GM21737 (cell line): ENCODE measurements around the gene PPP1R26.
"Not testable (repeated sequence)": the region's sequence is repeated elsewhere in the genome, so short reads cannot be mapped to it uniquely, and the experiment has no call there.

ENCODE experiments used
- ATAC-seq: cut with Tn5 transposase; IDR thresholded peaks from one replicate; pipeline ENCODE4 v1.9.1; 2021; ENCODE audit warnings: mild to moderate bottlenecking, moderate library complexity; ENCODE audit not compliant: unreplicated experiment

The PPP1R26 gene

DNA sequence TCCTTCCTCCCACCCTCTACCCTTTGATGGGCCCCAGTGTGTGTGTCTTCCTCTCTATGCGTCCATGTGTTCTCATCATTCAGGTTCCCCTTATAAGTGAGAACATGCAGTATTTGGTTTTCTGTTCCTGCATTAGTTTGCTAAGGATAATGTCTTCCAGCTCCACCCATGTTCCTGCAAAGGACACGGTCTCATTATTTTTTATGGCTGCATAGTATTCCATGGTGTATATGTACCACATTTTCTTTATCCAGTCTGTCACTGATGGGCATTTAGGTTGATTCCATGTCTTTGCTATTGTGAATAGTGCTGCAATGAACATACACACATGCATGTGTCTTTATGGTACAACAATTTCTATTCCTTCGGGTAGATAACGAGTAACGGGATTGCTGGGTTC lies 21.1 kb upstream of the PPP1R26 start:
- ATAC-seq = not testable (repeated sequence)

DNA sequence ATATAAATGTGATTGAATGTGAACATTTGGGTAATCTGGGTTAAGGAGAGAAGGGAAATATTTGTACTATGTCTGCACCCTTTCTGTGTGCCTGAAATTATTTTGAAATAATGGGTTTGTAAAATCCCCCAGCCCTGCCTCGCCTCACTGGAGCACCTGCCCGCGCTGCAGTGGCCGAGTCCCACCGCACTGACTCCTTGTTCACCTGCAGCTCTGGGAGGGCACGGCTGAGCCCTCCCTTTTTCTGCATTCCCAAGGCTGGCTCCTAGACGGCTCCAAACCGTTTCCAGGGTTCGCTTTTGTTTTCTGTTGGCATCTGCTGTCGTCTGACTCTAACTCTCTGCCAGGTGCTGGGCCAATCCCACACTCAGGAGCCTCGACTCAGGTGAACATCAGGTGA lies 17.6 kb upstream of the PPP1R26 start:
- no peak for ATAC-seq

DNA sequence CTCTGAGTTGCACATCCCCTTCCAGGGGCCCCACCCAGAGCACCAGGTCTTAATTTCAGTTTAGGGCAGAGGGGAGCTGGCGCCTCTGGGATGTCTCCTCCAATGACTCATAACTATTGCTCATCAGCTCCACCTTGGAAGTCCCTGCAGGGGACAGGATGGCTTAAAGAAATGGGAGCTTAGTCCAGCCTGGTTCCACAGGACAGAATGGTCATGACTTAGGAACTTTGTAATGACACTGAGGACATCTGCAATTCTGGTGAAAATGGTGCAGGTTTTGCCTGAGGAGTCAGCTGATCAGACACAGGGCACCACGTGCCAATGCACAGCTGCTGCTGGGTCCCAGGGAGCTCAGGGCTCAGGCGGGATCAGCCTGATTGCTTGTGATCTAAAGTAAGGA lies 16.4 kb upstream of the PPP1R26 start:
- no peak for ATAC-seq

DNA sequence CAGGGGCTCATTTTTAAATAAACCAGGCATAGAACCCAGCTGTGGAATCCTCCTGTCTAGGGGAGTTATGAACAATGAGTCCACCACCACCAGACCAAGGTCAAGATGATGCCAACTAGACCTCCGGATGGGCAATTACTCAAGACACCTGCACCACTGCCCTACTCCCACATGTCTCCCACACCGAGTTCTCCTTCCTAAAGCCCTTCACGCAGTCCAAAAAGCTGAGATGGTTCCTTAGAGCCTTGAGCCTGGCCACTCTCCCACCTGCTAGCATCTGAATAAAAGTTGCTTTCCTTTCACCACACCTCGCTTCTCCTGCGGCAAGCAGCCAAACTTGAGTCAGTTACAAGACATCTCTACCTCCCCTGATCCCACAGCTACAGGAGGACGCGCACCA lies 15.4 kb upstream of the PPP1R26 start:
- ATAC-seq = no peak

DNA sequence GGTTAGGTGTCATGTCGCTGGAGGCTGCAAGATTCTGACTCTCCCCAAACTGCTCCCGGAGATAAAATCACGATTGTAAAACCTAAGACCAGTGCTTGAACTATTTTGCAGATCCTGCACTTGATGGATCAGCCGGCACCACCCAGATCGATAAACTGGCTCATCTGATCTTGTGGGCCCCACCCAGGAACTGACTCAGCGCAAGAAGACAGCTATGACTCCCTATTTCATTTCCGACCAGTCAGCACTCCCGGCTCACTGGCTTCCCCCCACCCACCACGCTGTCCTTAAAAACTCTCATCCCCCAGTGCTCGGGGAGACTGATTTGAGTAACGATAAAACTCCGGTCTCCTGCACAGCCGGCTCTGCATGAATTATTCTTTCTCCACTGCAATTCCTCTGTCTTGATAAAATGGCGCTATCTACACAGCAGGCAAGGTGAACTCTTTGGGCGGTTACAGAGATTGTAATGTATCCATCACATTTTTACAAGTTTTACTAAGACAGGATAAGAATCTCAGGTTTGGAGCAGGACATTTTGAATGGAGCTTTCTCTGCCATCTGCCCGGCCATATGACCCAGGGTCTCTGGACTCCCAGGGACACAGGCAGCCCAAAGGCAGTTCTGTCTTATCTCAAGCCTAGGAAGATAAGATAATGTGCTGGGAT lies 10.6 kb upstream of the PPP1R26 start:
- no peak for ATAC-seq

DNA sequence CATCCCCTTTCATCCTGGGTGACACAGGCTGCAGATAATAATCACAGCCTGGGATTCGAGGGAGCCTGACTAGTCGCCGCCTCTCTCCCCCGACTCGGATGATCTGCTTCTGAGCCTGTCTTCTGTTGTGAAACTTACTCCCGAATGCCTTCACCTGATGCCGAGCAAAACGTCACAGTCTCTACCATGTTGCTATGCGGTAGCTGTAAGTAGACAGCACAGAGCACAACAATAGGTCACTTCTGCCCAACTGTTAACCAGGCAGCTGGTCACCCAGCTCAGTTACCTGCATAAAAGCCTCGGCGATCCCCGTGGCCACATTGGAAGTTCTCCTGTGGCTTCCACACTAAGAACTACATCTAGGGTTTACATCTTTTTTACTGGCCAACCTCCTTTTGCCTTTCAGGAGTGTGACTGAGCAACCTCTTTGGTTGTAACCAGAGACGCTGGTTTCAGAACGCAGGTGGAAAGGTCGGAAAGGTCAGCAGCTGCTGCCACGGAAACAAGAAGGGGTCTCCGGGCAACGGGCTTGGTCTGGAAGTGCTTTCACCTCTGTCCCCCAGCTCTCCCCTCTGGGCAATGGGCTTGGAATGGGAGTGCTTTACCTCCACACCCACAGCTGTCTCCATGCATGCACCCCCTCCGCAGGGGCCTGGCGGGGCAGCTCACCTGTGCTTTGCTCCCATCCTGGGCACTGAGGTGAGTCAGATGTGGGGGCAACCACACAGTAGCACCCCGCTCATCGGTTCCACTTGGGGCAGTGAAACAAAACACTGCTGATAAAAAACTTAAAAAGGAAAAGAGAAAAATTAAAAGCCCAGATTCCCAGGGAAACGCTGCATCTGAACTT lies 7.6 kb upstream of the PPP1R26 start:
- no peak for ATAC-seq

DNA sequence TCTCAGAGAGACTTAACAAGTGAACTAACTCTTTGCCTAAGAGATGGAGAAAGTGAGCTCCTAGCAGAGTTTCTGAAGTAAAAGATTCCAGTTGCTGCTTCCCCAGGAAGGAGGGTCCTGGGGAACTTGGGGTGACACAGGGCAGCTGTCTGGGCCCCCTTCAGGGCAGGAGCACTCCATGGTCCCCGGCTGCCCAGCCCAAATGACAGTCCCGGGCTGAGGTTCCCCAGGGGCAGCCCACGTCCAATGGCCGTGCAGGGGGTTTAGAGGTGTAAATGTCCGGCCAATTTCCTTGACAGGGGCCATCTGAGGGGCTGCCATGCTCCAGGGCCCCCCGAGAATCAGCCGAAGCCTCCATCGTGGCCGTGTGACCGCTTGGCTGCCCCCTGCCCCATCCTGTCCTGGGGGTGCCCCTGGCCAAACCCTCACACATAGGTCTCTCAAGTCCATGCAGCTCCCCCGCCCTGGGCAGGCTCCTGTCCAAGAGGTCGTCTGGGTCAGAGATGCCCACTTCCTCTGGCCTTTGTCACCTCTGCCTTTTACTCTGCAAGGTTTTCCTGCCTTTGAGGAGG lies 5.5 kb upstream of the PPP1R26 start:
- ATAC-seq = no peak

DNA sequence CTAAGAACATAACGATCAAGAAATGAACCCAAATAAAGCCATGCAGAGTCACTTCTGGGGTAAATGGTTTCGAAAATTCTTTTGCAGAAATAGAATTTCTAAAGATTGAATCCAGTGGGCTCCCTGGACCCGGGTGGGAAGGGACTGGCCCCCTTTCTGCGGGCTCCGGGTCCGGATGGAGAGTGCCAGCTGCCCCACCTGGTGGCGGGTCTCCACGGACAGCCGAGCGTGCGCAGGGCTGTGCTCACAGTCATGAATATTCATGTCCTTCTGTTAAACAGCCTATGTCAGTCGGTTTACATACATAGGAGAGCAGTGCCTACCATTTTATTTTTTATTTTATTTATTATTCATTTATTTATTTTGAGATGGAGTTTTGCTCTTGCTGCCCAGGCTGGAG lies 4.7 kb upstream of the PPP1R26 start:
- no peak for ATAC-seq

DNA sequence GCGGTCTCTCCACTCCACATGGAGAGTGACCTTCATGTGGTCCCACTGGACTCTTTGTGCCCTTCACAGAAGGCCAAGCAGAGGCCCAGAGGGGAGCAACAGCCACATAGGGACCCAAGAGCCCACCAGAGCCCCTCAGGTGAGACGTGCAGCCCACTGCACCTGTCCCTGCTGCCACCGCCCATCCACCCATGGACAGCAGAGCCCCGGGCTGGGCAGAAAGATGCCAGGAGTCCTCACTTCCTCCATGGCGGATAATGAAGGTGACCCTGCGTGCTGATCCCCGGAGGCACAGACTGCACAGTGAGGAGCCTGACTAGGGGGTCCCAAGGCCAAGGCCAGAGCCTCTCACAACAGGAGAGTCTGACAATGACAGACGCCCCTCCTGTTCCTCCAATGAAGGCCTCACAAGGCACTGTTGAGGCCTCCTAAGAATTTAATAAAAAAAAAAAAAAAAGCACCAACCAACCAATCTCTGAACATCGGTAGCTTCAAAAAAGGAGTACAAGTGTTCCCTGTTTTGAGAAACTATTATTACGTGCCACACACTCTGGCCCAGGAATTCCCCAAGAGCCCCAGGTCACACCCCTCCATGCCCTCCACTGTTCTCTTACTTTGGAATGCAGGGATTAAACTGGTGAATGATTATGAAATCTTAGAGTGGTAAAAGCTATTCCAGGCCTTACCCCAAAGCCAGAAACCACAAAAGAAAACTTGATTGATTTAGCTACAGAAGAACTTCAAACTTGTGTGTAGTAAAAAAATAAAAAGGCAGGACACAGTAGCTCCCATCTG lies 2.8 kb upstream of the PPP1R26 start:
- no peak for ATAC-seq

DNA sequence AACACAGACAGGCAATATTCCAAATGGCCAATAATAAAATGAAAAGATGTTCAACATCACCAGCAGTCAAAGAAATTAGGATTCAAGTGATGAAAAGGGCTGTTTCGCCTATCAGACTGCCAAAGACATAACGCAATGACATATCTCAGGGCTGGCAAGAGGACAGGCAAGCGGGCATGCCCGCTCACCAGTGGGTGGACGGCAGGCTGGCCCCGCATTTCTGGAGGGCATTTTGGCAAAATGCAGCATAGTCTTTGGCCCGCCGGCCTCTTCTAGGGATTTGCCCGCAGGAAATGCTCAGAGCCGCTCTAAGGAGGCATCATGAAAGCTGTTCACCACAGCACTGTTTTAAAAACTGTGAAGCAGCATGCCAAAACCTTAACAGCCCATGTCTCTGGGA lies 1.4 kb upstream of the PPP1R26 start:
- no peak for ATAC-seq

DNA sequence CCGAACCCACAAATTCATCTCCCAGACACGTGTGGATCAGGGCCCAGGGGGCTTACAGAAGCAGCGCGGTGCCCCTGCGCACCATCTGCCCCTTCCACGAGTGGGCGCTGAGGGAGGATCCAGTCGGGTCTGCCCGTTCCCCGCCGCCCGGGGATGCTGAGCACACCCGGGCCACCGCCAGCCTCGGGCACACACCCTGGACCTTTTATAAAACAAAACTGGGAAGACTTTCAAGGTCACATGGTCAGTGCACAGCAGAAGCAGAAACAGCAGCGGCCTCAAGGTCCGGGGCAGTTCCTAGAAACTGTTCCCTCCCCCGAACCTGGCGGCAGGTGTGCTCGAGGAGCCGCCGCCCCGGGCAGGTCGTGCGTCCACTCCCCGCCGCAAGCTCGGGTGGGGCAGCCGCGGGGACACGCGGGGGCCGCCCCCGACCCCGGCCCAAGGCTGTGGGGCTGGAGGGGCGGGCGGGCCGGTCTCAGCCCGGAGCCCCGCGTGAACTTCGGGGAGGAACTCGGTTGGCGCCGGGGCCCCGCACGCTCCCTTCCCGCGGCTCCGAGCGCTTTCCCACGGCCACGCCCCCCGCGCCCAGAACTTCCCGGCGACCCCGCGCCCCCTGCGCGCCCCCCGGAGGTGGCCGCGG lies 633 bp upstream of the PPP1R26 start:
- ATAC-seq = no peak

DNA sequence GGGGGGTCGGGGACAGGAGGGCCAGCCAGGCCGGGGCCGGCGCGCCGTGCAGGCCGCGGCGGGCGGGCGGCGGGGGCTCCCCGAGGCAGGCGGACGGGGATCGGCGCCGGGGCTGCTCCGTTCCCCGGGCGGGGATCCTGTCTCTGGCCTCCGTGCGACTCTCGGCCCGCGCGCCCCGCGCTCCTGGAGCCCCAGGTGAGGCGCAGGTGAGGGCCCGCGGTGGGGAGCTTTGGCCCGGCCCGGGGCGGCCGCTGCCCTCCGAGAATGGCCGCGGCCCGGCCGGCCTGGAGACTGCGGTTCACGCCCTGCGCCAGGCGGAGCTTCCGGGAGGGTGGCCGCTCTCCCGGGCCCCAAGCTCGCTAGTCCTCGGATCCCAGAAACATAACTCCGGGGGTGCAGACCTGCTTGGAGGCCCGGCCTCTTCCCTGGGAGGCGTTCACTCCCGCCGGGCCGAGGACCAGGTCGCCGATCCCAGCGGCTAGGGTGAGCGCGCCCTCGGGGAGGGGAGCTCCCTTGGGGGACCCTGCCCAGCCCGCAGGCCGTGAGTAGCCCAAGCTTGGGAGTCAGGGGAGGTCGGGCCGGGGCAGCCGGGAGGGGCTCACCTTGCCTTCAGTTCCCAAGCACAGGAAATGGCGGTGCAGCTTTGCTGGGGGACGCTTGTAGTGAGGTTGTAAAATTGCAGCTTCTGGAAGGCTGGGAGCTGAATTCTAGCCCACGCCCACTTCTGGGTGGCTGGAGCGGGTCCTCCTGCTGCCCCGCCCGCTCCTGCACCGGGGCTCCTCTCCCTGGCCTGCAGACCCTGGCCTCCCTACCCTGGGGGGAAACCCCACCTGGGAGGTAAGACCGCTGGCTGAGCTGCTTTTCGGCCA lies 723 bp downstream of the PPP1R26 start:
- no peak for ATAC-seq

DNA sequence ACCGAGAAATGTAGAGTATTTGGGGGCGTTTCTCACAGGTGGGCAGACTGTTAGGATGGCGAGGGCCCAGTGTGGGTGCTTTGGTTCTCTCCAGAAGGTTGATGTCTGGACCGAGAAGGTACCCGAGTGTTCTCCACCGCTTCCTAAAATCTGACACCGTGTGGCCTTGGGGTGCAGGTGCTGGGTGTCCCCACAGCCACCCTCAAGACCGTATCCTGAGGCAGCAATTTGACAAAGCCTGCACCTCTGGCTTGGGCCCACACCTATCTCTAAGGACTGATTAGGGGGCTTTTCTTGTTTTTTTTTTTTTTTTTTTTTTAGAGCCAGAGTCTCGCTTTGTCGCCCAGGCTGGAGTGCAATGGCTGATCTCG lies 1.3 kb downstream of the PPP1R26 start:
- ATAC-seq = no peak

DNA sequence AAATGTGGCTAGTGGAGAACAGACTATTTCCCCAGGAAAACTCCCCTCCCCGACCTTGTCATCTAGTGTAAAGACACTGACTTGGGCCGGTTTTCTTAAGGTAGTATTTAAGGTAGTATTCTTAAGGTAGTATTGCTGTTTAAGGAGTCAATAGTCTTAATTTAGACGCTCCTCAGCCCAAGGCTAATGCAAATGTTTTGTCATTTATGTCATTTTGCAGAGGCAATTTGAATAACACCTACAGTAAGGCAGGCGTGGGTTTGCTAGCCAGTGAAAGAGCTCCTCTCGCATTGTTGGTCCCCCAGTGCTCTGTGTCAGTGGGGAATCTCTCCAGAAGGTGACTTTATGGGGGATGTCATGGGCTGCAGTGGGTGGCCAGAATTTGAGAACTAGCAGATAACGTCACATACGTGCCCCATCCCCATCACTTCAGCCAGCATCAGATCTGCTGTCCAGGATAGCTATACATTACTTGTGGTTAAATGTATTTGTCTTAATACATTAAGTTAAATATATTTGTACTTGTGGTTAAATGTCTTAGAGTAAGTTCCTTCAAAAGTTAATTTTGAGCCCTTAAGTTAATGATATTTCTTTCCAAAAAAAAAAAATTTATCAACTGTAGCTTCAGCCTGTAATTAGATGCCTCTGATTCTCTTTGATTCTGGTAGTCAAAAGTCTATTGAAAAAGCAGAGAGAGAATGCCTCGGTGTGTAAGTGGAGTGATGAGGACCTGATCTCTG lies 2.6 kb downstream of the PPP1R26 start:
- ATAC-seq = no peak

DNA sequence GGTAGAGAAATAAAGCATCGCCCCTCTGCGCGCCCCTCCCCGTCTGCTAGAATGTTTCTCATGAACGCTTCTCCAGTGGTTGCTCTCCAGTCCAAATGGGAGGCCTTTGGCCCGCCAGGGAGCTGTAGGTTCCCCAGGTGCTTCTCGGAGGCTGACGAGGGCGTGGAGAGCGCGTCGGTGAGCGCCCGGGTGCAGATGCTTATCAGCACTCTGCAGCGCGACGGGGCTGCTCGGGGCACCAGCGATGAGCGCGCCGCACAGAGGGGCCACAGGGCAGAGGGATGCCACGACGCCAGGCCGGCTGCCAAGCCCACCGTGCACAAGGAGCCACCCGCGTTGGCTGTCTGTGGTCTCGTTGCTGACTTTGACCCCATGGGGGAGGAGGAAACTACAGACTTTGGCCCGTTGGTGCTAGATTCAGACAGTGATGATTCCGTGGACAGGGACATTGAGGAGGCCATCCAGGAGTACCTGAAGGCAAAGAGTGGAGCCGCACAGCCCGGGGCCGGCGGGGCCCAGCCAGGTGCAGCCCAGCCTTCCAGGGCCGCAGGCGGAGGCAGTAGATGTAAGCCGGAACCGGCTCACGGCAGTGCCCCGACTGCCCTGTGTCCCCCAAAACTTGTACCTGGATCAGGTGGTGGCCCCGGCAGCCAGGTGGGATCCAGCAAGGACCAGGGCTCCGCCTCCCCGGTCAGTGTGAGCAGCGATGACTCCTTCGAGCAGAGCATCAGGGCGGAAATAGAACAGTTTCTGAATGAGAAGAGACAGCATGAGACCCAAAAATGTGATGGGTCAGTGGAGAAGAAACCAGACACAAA lies 5.1 kb downstream of the PPP1R26 start:
- no peak for ATAC-seq

DNA sequence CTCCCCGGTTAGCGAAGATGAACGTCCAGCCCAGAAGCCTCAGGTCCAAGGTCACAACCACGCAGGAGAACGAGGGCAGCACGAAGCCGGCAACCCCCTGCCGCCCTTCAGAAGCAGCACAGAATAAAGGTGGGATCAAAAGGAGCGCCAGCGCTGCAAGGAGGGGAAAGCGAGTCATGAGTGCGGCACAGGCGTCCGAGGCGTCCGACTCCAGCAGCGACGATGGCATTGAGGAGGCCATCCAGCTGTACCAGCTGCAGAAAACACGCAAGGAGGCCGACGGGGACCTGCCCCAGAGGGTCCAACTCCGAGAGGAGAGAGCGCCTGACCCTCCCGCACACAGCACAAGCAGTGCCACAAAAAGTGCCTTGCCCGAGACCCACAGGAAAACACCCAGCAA lies 5.8 kb downstream of the PPP1R26 start:
- ATAC-seq = no peak

DNA sequence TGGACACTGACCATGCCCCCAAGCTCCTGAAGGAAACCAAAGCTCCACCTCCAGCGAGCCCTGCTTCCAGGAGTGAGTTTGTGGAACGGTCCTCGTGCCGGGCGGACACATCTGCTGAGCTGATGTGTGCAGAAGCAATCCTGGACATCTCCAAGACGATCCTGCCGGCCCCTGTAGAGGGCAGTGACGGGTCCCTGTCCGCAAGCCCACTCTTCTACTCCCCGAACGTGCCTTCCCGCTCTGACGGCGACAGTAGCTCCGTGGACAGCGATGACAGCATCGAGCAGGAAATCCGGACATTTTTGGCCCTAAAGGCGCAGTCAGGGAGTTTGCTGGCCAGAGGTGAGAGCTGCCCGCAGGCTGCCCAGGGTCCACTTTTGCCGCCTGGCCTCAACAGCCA lies 6.2 kb downstream of the PPP1R26 start:
- ATAC-seq = no peak

DNA sequence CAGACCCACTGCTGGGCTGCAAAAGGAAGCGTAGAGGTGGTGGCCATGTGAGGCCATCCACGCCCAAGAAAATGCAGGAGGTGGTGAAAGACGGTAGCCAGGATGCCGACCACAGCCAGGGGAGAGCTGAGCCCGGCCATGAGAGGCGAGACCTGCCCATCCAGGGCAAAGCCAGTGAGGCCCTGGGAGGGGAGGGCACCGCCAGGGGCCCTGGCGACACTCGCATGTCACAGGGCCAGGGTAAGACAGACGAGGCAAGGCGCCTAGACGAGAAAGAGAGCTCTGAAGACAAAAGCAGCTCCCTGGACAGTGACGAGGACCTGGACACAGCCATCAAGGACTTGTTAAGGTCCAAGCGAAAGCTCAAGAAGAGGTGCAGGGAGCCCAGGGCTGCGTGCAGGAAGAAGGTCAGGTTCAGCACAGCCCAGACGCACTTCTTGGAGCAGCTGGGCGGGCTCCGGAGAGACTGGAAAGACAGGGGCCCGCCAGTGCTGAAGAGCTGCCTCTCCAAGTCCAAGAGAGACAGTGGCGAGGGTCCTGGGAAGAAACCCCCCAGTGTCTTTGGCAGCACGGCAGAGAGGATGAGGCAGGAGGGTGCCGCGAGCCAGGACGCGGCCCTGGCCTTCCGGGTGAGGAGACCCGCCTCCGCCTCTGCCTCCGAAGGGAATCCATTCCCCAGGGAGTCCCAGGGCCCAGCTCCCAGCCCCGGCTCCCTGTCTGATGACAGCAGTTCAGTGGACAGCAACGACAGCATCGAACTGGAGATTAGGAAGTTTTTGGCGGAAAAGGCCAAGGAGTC lies 6.9 kb downstream of the PPP1R26 start:
- ATAC-seq = no peak
